ENCODE data around the gene PARP6.

The PARP6 gene

GRCh38 chr15:72230197-72231065 lies 41.9 kb downstream of the PARP6 start:
- DNase-seq (ENCODE audit: low read depth) = peak; percentile 61

DNA sequence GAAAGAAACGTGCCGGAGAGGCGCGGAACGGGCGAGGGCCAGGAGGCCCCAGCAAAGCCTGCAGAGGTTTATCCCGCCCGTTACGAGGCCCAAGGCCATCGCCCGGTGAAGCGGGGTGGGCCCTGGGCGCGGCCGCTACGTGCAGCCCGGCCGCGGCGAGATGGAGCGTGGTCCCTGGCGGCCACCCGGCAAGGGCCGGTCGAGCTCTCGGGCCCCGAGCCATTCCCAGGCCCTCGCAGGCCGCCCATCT lies 42.5 kb downstream of the PARP6 start:
- no peak for DNase-seq (ENCODE audit: low read depth)

- no peak for DNase-seq (ENCODE audit: low read depth)
These were observed 43.0 kb downstream of the PARP6 start for GRCh38 chr15:72229076-72229946.

DNA sequence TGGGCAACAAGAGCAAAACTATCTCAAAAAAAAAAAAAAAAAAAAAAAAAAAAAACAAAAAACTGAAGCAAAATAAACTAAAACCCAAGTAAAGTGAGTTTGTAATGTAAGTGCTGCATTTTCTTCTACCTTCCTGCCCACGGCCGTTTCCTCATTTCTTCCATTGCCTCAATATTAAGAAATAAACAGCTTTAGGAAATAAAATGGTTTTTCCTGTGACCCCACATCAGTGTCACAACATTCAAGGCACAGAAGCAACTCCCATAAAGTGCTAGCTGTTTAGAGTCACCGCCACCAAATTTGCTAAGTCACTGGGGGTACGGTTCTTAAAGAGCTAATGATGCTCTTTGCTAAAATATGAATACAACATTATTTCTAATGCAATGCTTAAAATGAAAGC lies 44.6 kb downstream of the PARP6 start:
- no peak for DNase-seq (ENCODE audit: low read depth)

DNA sequence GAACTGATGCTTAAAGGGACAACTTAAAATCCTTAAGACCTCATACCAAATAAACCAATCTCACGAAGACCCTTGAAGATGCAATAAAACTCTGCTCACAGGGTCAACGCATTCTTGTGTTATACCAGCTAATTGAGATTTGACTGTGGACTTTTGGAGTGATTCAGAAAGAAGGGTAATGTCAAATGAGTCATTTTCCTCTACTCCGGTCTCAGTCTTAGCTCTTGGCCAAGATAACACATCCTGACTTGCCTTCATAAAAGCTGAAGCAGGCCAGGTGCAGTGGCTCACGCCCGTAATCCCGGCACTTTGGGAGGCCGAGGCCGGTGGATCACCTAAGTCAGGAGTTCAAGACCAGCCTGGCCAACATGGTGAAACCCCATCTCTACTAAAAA lies 45.2 kb downstream of the PARP6 start:
- DNase-seq (ENCODE audit: low read depth) = no peak

- no peak for DNase-seq (ENCODE audit: low read depth)
These were observed 49.1 kb downstream of the PARP6 start for GRCh38 chr15:72223278-72223677.

DNA sequence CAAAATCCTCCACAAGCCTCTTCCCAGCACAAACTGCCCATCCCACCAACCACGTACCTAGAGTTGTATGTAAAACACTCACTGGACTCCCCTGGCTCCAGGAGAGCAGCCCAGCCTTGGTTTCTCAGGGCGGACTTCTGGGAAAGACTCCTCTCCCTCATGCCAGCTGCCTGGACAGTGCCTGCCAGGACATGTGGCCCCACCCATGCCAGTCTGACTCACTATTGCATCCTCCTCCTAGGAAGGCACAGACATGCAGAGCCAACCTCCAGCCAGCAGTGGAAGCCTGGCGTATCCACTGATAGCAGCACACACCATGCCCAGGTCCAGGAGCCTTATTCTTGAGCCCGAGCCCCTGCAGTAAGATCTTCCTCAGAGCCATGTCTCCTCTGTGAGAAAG lies 50.0 kb downstream of the PARP6 start:
- DNase-seq (ENCODE audit: low read depth) = no peak

GRCh38 chr15:72220687-72221086 lies 51.7 kb downstream of the PARP6 start:
- no peak for DNase-seq (ENCODE audit: low read depth)

GRCh38 chr15:72217216-72217615 lies 55.1 kb downstream of the PARP6 start:
- no peak for DNase-seq (ENCODE audit: low read depth)

DNA sequence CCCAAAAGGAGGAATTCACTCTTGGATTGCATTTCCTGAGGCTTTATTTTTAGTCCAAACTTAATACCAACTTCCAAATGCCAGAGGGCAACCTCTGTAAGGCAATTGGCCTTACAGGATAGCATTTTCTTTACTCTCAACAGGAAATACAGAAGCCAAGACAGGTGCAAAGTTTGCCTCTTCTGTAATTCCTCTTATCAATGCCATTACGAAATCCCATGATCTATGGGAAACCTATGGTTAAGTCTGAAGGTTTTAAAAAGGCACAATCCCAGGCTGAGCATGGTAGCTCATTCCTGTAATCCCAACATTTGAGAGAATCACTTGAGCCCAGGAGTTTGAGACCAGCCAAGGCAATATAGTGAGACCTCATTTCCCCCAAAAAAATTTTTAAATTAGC lies 56.3 kb downstream of the PARP6 start:
- no peak for DNase-seq (ENCODE audit: low read depth)

- DNase-seq (ENCODE audit: low read depth) = no peak
These were observed 64.7 kb downstream of the PARP6 start for GRCh38 chr15:72207558-72208085.

GRCh38 chr15:72206677-72207000 lies 65.7 kb downstream of the PARP6 start:
- no peak for DNase-seq (ENCODE audit: low read depth)

DNA sequence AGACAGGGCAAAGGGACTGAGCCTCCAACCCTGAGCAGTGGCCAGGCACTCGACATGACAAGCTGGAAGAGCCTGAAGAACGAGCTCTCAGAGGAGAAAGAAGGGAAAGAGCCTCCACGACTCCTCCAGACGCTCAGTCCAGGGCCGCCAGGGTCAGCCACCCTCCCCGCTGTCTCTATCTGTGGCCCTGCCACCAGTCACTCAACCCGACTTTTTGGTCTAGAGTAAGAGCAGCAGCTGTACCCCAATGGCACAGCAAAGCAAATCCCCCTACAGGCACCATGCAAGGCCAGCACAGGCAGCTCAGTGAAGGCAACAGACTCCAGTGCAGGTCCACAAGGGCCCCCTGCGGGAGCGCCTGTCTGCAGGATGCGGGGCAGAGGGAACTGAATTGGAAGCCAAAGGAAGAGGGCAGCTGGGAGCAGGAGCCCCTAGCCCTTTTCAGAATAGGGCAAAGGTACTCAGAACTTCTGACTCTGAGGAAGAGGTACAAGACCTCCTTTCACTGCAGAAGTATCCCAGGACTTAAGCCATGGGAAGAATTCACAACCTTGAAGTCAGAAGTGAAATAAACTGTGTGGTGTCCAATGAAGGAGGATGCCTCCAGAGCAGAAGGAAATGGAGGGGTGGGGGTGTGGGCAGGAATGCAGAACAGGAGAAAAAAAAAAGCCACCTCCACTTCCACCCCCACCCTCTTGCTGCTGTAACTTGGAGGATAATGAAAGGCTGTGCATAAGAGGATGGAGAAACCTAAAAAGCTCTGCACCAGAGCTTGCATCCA lies 66.3 kb downstream of the PARP6 start:
- no peak for DNase-seq (ENCODE audit: low read depth)

- DNase-seq (ENCODE audit: low read depth) = no peak
These were observed 67.1 kb downstream of the PARP6 start for GRCh38 chr15:72205273-72205672.

GRCh38 chr15:72203507-72203837 lies 68.9 kb downstream of the PARP6 start:
- no peak for DNase-seq (ENCODE audit: low read depth)

DNA sequence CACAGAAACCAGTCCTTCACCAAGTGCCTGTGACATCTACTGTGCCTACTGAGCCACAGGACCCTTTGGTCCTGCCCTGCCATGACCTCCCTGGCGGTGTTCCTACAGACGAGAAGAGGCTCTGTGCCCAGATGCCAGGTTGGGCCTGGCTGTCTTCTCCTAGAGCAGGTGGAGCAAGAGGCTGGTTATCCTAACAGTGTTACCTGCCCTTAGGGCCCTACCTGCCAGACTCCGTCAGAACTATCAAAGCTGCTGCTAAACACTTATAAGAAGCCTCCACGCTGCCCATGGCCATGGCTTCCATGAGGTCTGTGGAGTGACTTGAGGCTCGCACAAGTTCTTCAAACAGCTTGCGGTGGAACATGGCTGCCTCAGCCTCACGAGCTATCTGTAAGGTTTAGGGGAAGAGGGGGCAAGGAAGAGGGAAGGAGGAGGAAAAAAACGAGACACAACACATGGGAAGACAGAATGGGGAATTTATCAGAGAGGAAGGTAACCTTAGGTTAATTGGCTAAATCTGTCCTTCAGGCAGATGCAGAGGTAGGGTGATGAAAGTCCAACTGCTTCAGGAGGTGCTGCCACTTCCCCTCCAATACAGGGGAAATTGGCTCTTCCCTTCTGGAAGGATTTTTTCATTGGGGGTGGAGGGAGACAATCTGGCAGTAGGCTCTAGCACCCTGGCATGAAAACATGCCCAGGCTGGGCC lies 69.4 kb downstream of the PARP6 start:
- DNase-seq (ENCODE audit: low read depth) = no peak

- DNase-seq (ENCODE audit: low read depth) = no peak
These were observed 70.1 kb downstream of the PARP6 start for GRCh38 chr15:72202302-72202701.

DNA sequence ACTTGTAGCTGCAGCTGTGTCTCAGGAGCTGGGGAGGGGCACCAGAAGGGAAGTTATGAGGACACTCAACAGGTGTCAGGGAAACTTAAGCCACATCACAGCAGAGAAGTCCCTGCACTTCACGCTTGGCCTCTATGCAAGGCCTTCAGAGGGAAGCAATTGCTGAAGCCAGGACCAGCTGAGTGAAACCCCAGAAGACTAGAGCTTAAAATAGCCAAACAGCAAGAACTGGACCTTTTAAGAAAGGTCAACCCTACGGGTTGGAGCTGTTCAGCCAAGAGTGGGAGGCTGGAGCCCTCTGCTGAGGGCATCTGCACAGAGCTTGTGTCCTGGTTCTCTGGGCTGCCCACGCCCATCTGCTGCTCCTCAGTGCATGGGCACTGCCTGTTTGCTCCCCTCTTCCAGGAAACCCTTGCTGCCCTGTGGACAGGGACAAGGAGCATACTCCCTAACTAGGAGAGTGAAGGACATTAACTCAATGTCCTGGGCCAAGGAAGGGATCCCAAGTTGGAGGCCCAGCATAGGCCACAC lies 70.9 kb downstream of the PARP6 start:
- no peak for DNase-seq (ENCODE audit: low read depth)

DNA sequence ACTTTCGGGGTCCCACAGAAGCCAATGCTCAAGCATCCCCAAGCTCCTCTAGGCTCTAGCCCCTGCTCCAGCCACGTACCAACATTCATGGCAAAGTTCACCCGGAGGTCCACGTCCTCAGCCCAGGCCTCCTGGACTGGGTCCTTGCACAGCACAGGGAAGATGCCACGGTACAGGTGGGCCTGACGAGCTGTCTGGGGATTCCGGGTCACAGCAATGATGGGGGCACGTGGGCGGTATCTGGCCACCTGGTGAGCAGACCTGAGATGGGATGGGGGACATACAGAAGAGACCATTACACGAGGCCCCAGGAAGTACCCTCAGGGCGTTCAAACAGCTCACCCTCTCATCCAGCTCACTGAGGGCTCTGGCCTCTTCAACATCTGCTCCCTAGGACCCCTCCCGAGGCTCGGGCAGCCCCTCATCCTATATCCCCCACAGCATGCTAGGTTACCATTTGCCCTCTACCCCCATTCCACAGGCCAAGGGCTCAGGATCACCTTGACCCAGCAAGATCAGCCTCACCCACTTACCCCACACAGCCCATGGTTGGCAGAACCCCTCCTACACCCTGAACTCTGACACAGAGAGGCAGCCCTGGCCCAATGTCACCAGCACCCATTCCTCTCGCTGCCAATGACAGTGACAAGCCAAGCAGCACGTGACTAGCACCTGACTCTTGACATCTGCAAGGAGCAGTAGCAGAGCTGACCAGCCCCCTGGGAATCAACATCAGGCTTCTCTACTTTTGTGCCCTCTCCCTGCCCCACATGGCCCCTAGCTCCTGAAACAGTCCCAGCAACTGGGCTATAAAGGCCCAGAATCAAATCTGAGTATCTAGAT lies 71.7 kb downstream of the PARP6 start:
- no peak for DNase-seq (ENCODE audit: low read depth)

- DNase-seq (ENCODE audit: low read depth) = peak; percentile 27
These were observed 72.6 kb downstream of the PARP6 start for GRCh38 chr15:72199721-72200212.

GRCh38 chr15:72199205-72199515 lies 73.2 kb downstream of the PARP6 start:
- no peak for DNase-seq (ENCODE audit: low read depth)
